GM19238 (cell line): ENCODE data around the gene FAM210A.
"Not testable (repeated sequence)": the region's sequence is repeated elsewhere in the genome, so short reads cannot be mapped to it uniquely, and the experiment has no call there.

Source experiments
- DNase-seq: peaks from one replicate; pipeline ENCODE4 v3.0.0; 2011; ENCODE audit warnings: low spot score; ENCODE audit not compliant: insufficient read length

FAM210A gene

GRCh38 chr18:13703899-13704298 lies 22.5 kb downstream of the FAM210A start:
- DNase-seq: no peak

GRCh38 chr18:13700153-13700552 lies 26.2 kb downstream of the FAM210A start:
- no peak for DNase-seq

- DNase-seq: no peak
Measured at GRCh38 chr18:13696961-13697360, 29.4 kb downstream of the FAM210A start.

GRCh38 chr18:13695337-13695736 lies 31.0 kb downstream of the FAM210A start:
- DNase-seq: not testable (repeated sequence)

GRCh38 chr18:13690060-13690459 lies 36.3 kb downstream of the FAM210A start:
- not testable (repeated sequence) for DNase-seq

- DNase-seq: no peak
Measured at GRCh38 chr18:13688191-13689136, 37.9 kb downstream of the FAM210A start.

GRCh38 chr18:13684546-13684945 lies 41.8 kb downstream of the FAM210A start:
- no peak for DNase-seq

GRCh38 chr18:13681701-13682100 lies 44.7 kb downstream of the FAM210A start:
- DNase-seq: no peak

GRCh38 chr18:13680612-13681011 lies 45.7 kb downstream of the FAM210A start:
- no peak for DNase-seq

- DNase-seq: not testable (repeated sequence)
Measured at GRCh38 chr18:13677350-13677749, 49.0 kb downstream of the FAM210A start.

- DNase-seq: no peak
Measured at GRCh38 chr18:13676471-13676870, 49.9 kb downstream of the FAM210A start.

- no peak for DNase-seq
Measured at GRCh38 chr18:13672657-13673056, 53.7 kb downstream of the FAM210A start.

GRCh38 chr18:13661779-13662256 lies 64.5 kb downstream of the FAM210A start:
- DNase-seq: no peak

- no peak for DNase-seq
Measured at GRCh38 chr18:13661051-13661778, 65.1 kb downstream of the FAM210A start.

GRCh38 chr18:13660510-13660909 lies 65.8 kb downstream of the FAM210A start:
- no peak for DNase-seq

GRCh38 chr18:13658436-13659204 lies 67.7 kb downstream of the FAM210A start:
- DNase-seq: no peak

- DNase-seq: no peak
Measured at GRCh38 chr18:13657974-13658373, 68.4 kb downstream of the FAM210A start.

- no peak for DNase-seq
Measured at GRCh38 chr18:13653746-13654433, 72.5 kb downstream of the FAM210A start.

- no peak for DNase-seq
Measured at GRCh38 chr18:13649397-13650390, 76.7 kb downstream of the FAM210A start.

- DNase-seq: no peak
Measured at GRCh38 chr18:13647761-13648160, 78.6 kb downstream of the FAM210A start.
